IPS-18c (cell line): ENCODE measurements around the gene MYO18B.
"Not testable (repeated sequence)": the region's sequence is repeated elsewhere in the genome, so short reads cannot be mapped to it uniquely, and the experiment has no call there.

Experiments used
- H3K4me3 ChIP-seq: 2 replicates; pipeline ENCODE4 v1.7.0; 2013; ENCODE audit warnings: low read depth, mild to moderate bottlenecking, low read length, moderate library complexity; ENCODE audit not compliant: insufficient read depth
- H3K9me3 ChIP-seq: one replicate; pipeline ENCODE4 v1.6.1; 2013; ENCODE audit warnings: mild to moderate bottlenecking, low read length, moderate library complexity; ENCODE audit not compliant: control insufficient read depth, insufficient read depth

Gene MYO18B

DNA sequence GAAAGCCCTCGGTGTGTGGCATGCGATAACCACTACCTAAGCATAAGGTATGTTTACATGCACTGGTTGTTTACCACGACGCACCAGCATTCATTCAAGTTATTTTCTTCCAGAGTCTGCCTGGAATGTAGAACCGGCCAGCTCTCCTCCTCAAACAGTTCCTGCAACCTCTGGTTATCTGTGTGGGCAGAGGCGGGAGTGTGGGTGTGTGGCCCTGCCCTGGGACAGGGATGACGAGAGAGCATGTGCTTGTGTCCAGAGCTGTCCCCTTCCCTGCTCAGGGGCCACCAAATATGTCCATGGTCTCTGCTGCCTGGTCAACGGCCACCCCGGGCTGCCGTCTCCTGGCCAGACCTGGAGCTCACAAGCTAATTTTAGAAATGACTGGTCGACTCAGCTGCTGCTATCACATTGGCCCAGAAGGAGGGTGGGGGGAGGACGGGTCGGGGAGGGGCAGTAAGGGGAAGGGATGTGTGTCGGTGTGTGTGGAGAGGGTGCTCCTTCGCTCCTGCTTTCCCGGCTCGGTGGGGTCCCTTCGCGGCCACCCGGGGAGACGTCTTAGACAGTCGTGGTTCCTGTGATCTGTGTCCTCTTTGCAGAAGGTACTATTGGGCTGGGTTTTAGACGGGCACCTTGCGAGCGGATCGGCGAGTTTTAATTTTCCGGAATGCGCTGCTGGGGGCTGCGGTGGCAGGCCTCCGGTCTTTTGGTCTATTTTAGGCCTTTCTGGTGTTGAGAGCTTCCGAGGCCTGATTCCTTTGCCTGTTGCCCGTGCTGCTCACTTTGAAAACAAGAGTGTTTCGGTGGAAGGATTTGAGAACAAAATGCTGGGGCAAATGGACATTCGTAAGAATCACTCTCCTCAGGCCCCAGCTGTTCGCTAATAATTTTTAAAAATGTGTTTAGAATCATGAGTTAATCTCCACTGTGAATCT, at the start of gene MYO18B:
TSS of gene MYO18B (plus strand) at position 497 of the 935 bp plus-strand sequence. CDS start 18,905 bp downstream, outside the sequence.
- H3K4me3 ChIP-seq, result no peak within 1 kb of the TSS
- no peaks in the 10 kb centered on the region for H3K9me3 ChIP-seq

GRCh38 chr22:25692397-25693267, 49.4 kb upstream of the MYO18B start:
- no peaks in the 10 kb centered on the region for H3K9me3 ChIP-seq
- H3K4me3 ChIP-seq, result no peak overlapping the region

DNA sequence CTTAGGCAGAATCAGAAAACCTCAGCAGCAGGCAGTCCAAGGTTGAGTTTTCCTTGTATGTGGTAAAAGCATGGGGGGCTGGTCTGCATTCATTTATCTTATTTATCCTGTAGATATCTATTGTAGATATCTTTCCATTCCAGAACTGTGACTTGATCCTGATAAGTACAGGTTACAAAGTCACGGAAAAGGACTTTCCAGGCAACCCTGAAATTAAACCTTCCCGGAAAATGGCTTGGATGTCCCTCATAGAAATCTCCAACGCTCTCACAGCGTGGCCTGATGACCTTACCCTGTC, 48.8 kb upstream of the MYO18B start:
- Histone ChIP-seq H3K9me3 (no peaks in the 10 kb centered on the region), H3K4me3 (no peak overlapping the region)

GRCh38 chr22:25694196-25694907, 47.6 kb upstream of the MYO18B start:
- no peaks in the 10 kb centered on the region for H3K9me3 ChIP-seq
- H3K4me3 ChIP-seq, result no peak overlapping the region

GRCh38 chr22:25695146-25695545, 46.8 kb upstream of the MYO18B start:
- Histone ChIP-seq H3K9me3 (no peaks in the 10 kb centered on the region), H3K4me3 (no peak overlapping the region)

GRCh38 chr22:25696763-25697162, 45.2 kb upstream of the MYO18B start:
- H3K4me3 ChIP-seq, result no peak overlapping the region
- H3K9me3 ChIP-seq, result peaks cover 3% of the 10 kb centered on the region

GRCh38 chr22:25697181-25697664, 44.8 kb upstream of the MYO18B start:
- H3K4me3 ChIP-seq, result no peak overlapping the region
- peaks cover 3% of the 10 kb centered on the region for H3K9me3 ChIP-seq

- Histone ChIP-seq H3K9me3 (peaks cover 3% of the 10 kb centered on the region), H3K4me3 (no peak overlapping the region)
Observed at GRCh38 chr22:25697978-25698377, 44.0 kb upstream of the MYO18B start.

DNA sequence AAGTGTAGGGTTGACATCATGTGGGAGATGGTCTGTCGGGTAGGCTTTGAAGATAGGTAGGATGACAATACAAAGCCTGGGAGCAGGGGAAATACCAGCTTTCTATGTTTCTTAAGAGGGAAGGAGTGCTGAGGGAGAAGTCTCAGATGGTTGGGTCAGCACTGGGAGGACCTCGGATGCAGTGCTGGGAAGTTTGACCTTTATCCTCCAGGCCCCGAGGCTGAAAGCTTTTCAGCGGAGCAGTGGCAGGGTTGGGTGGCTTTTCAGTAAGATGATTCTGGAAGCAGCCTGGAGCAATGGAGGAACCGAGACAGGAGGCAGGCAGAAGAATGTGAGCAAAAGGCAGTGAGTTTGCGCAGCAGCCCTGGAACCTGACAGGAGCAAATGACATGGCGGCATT, 43.5 kb upstream of the MYO18B start:
- Histone ChIP-seq H3K4me3 (no peak overlapping the region), H3K9me3 (peaks cover 3% of the 10 kb centered on the region)

GRCh38 chr22:25698978-25699377, 43.0 kb upstream of the MYO18B start:
- H3K9me3 ChIP-seq, result peaks cover 3% of the 10 kb centered on the region
- no peak overlapping the region for H3K4me3 ChIP-seq

DNA sequence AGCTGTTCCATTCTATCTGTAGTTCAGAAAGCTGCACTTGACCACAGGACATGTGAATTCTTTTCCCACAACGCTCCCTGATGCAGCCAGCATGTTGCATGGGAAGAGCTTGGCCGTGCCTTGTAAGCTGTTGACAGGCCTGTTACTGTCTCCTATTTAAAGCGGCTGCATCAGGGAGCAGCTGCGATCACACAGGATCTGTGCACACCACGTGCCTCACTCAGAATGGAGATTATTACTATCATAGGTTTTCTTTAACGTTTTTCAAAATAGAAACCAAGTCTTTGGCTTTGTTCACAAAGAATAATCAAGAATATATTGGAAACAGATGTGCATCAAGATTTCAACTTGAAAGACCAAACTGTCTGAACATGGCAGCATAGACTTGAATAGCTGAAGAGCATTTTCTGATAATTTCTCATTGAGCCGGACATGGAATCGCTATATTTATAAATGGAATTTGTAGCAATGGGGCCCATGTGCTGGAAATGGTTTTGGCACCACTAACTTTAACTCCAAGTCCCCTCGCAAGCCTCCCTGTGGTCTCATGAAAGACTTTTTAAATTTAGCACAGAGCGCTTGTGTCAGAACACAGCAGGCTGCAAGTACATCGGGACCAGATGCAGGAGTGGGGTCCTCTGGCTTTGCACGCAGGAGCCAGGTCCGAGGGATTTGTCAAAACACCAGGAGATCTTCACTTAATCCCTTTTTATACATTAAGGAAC, 40.8 kb upstream of the MYO18B start:
- Histone ChIP-seq H3K4me3 (no peak overlapping the region), H3K9me3 (peaks cover 3% of the 10 kb centered on the region)

- H3K4me3 ChIP-seq, result no peak overlapping the region
Observed at GRCh38 chr22:25702040-25702439, 39.9 kb upstream of the MYO18B start.

DNA sequence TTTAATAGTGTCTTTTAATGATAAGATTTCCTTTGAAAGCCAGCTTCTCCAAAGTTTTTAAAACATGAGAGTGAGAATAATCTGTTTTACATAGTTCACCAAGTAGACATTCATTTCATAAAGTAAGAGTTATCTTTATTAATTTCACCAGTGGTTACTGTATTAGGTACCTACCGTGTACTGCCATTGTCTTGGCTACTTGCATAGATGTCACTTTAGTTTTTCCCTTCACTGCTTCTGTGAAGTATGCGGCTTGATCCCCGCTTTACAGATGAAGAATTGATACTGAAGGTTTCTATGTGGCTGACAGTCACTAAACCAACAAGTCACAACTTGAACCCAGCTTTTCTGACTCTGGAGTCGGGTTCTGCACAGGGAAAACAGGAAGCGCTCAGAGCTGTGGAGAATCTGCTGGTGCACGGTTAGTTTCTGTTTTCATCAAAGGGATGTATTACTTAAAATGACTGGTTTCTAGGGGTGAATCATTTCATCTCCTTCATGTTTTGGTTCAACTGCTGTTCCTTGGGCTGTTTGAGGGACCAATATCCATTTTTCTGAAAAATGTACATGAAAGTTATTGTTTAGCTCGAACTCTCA, 39.3 kb upstream of the MYO18B start:
- no peak overlapping the region for H3K4me3 ChIP-seq

More at GRCh38 chr22:25702040-25702439, 39.9 kb upstream of the MYO18B start:
- H3K9me3 ChIP-seq, result peaks cover 3% of the 10 kb centered on the region

GRCh38 chr22:25704701-25705100, 37.3 kb upstream of the MYO18B start:
- no peak overlapping the region for H3K4me3 ChIP-seq
- H3K9me3 ChIP-seq, result peaks cover 3% of the 10 kb centered on the region

More for the DNA sequence above, 39.3 kb upstream of the MYO18B start:
- peaks cover 3% of the 10 kb centered on the region for H3K9me3 ChIP-seq

DNA sequence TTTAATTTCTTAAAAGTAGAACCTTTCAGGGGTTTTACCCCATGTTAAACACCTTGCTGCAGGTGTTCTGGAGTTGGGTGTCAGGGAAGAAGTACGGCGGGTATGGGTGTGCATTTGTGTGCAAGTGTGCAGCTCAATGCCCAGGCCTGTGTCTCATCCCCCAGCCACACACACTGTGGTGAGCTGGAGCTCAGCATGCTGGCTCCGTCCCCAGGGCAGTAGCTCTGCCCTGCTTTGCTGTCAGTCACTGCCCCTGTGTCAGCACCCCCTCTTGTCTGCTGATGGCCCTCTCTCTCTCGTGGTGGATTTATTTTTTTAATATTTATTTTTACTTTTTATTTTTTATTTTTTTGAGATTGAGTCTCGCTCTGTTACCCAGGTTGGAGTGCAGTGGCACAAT, 35.8 kb upstream of the MYO18B start:
- no peaks in the 10 kb centered on the region for H3K9me3 ChIP-seq
- H3K4me3 ChIP-seq, result no peak overlapping the region

GRCh38 chr22:25708430-25708829, 33.6 kb upstream of the MYO18B start:
- not testable (repeated sequence) for H3K9me3 ChIP-seq

More at GRCh38 chr22:25708430-25708829, 33.6 kb upstream of the MYO18B start:
- not testable (repeated sequence) for H3K4me3 ChIP-seq
